Measurements from ENCODE around the gene EYS.

EYS gene

GRCh38 chr6:65126667-65127066 is 580.4 kb downstream of the EYS start:
- H3K9me3 ChIP-seq (ENCODE audit: control insufficient read depth, low read length), result no peaks in the 10 kb centered on the region
- H3K9ac ChIP-seq, result no peak overlapping the region
- H3K27me3 ChIP-seq (ENCODE audit: control insufficient read depth, insufficient read depth, low read length), result no peaks in the 10 kb centered on the region
- H3K4me2 ChIP-seq (ENCODE audit: low read length), result no peak overlapping the region
- no peaks in the 10 kb centered on the region for H3K4me1 ChIP-seq
- no peak overlapping the region for H3K4me3 ChIP-seq (ENCODE audit: low read depth, low read length)
- no peaks in the 10 kb centered on the region for H3K36me3 ChIP-seq (ENCODE audit: control insufficient read depth, insufficient read depth, low read length)
- H3K27ac ChIP-seq, result no peak overlapping the region
- no peak for TF ChIP-seq CTCF (IDR thresholded peaks at IDR 0.05)
- H2AFZ ChIP-seq, result no peak overlapping the region
- H3K79me2 ChIP-seq, result no peaks in the 10 kb centered on the region

GRCh38 chr6:65123521-65123920 is 583.5 kb downstream of the EYS start:
- Histone ChIP-seq H3K9me3 (ENCODE audit: control insufficient read depth, low read length) (no peaks in the 10 kb centered on the region), H3K36me3 (ENCODE audit: control insufficient read depth, insufficient read depth, low read length) (no peaks in the 10 kb centered on the region), H3K4me2 (ENCODE audit: low read length) (no peak overlapping the region), H3K79me2 (no peaks in the 10 kb centered on the region), H3K27me3 (ENCODE audit: control insufficient read depth, insufficient read depth, low read length) (no peaks in the 10 kb centered on the region), H3K9ac (no peak overlapping the region), H3K27ac (no peak overlapping the region), H3K4me1 (no peaks in the 10 kb centered on the region), H3K4me3 (ENCODE audit: low read depth, low read length) (no peak overlapping the region), H2AFZ (no peak overlapping the region)
- no peak for TF ChIP-seq CTCF (IDR thresholded peaks at IDR 0.05)

GRCh38 chr6:65117817-65118409 is 589.1 kb downstream of the EYS start:
- no peaks in the 10 kb centered on the region for H3K4me1 ChIP-seq
- H3K9me3 ChIP-seq (ENCODE audit: control insufficient read depth, low read length), result no peaks in the 10 kb centered on the region
- no peak for TF ChIP-seq CTCF (IDR thresholded peaks at IDR 0.05)

GRCh38 chr6:65116326-65116725 is 590.7 kb downstream of the EYS start:
- H3K27ac ChIP-seq, result no peak overlapping the region
- H2AFZ ChIP-seq, result no peak overlapping the region
- H3K4me2 ChIP-seq (ENCODE audit: low read length), result no peak overlapping the region
- H3K4me3 ChIP-seq (ENCODE audit: low read depth, low read length), result no peak overlapping the region
- H3K27me3 ChIP-seq (ENCODE audit: control insufficient read depth, insufficient read depth, low read length), result no peaks in the 10 kb centered on the region
- H3K79me2 ChIP-seq, result no peaks in the 10 kb centered on the region
- H3K9ac ChIP-seq, result no peak overlapping the region
- no peaks in the 10 kb centered on the region for H3K9me3 ChIP-seq (ENCODE audit: control insufficient read depth, low read length)
- no peaks in the 10 kb centered on the region for H3K4me1 ChIP-seq
- no peaks in the 10 kb centered on the region for H3K36me3 ChIP-seq (ENCODE audit: control insufficient read depth, insufficient read depth, low read length)
- no peak for TF ChIP-seq CTCF (IDR thresholded peaks at IDR 0.05)

More at GRCh38 chr6:65117817-65118409, 589.1 kb downstream of the EYS start:
- Histone ChIP-seq H3K79me2 (no peaks in the 10 kb centered on the region), H3K4me2 (ENCODE audit: low read length) (no peak overlapping the region), H3K4me3 (ENCODE audit: low read depth, low read length) (no peak overlapping the region), H2AFZ (no peak overlapping the region), H3K27me3 (ENCODE audit: control insufficient read depth, insufficient read depth, low read length) (no peaks in the 10 kb centered on the region), H3K36me3 (ENCODE audit: control insufficient read depth, insufficient read depth, low read length) (no peaks in the 10 kb centered on the region), H3K9ac (no peak overlapping the region), H3K27ac (no peak overlapping the region)

GRCh38 chr6:65113581-65113980 is 593.4 kb downstream of the EYS start:
- H3K4me2 ChIP-seq (ENCODE audit: low read length), result no peak overlapping the region
- H2AFZ ChIP-seq, result no peak overlapping the region
- no peaks in the 10 kb centered on the region for H3K36me3 ChIP-seq (ENCODE audit: control insufficient read depth, insufficient read depth, low read length)
- H3K27me3 ChIP-seq (ENCODE audit: control insufficient read depth, insufficient read depth, low read length), result no peaks in the 10 kb centered on the region
- no peak overlapping the region for H3K4me3 ChIP-seq (ENCODE audit: low read depth, low read length)
- no peak overlapping the region for H3K27ac ChIP-seq
- no peak for TF ChIP-seq CTCF (IDR thresholded peaks at IDR 0.05)
- H3K4me1 ChIP-seq, result no peaks in the 10 kb centered on the region
- no peak overlapping the region for H3K9ac ChIP-seq
- H3K79me2 ChIP-seq, result no peaks in the 10 kb centered on the region
- H3K9me3 ChIP-seq (ENCODE audit: control insufficient read depth, low read length), result no peaks in the 10 kb centered on the region

Data from parathyroid adenoma (tissue), 2 donors.